D721Med (cell line): ENCODE results near the gene UROS.
A peak's percentile ranks its signal among the peaks of the same experiment; 100 is the strongest.

Source experiments
- DNase-seq: peaks from one replicate; pipeline ENCODE4 v3.0.0; 2011; ENCODE audit warnings: low spot score; ENCODE audit not compliant: insufficient read length
- FAIRE-seq: peaks from 2 replicates; lab custom pipeline; 2011; peaks lifted over from hg19 to GRCh38; lab: Jason Lieb, UNC
- TF ChIP-seq, protein P1 (sequence below): IDR thresholded peaks from 2 replicates; pipeline ENCODE4 v1.5.1; 2012; ENCODE audit warnings: mild to moderate bottlenecking, control low read depth; ENCODE audit not compliant: insufficient read depth; ENCODE audit errors: missing control alignments

The UROS gene

DNA sequence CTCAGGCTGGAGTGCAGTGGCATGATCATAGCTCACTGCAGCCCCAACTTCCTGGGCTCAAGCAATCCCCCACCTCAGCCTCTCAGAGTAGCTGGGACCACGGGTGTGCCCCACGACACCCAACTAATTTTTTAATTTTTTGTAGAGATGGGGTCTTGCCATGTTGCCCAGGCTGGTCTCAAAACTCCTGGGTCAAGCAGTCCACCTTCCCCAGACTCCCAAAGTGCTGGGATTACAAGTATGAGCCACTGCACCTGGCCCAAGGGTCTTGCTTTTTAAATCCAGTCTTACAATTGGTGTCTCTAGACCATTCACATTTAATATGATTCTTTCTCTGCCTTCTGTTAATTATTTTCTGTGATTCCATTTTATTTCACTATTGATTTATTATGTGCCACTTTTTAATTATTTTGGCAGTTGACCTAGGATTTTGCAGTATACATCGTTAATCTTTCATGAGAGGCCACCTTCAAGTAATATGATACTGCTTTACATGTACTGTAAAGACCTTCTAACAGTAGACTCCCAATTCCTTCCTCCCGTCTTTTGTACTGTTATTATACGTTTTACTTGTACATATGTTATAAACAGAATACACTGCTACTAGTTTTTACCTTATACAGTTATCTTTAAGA, 66.1 kb downstream of the UROS start:
- DNase-seq (no peak), FAIRE-seq (no peak)
- TF ChIP-seq, protein P1, sequence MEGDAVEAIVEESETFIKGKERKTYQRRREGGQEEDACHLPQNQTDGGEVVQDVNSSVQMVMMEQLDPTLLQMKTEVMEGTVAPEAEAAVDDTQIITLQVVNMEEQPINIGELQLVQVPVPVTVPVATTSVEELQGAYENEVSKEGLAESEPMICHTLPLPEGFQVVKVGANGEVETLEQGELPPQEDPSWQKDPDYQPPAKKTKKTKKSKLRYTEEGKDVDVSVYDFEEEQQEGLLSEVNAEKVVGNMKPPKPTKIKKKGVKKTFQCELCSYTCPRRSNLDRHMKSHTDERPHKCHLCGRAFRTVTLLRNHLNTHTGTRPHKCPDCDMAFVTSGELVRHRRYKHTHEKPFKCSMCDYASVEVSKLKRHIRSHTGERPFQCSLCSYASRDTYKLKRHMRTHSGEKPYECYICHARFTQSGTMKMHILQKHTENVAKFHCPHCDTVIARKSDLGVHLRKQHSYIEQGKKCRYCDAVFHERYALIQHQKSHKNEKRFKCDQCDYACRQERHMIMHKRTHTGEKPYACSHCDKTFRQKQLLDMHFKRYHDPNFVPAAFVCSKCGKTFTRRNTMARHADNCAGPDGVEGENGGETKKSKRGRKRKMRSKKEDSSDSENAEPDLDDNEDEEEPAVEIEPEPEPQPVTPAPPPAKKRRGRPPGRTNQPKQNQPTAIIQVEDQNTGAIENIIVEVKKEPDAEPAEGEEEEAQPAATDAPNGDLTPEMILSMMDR: no peak

DNA sequence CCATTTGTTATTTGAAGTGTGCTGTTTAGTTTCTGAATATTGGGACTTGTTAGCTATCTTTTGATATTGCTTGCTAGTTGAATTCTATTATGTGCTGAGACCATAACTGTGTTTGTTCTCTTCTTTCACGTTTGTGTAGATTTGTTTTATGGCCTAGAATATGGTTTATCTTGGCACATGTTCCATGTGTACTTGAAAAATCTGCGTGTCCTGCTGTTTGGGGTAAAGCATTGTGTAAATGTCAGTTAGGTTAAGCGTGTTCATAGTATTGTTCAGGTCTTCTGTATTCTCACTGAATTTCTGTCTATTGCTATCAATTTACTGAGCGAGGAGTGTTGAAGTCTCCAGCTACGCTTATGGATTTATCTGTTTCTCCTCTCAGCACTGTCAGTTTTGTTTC, 66.9 kb downstream of the UROS start:
- FAIRE-seq (no peak), DNase-seq (no peak)
- TF ChIP-seq, protein P1: no peak

DNA sequence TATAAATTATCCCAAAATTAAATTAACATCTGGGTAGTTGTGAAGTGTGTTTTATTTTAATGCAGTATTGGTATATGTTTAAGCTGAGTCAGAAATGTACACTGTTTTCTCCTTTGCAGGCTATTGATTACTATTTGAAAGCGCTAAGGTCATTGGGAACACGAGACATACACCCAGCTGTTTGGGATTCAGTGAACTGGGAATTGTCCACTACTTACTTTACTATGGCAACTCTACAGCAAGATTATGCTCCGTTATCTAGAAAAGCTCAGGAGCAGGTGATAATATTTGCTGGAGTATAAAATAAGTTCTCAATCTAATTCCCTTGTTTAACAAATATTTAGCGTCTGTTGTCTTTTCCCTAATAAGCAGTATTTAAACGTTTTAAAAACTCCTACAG, 75.6 kb downstream of the UROS start:
- no peak for DNase-seq
- TF ChIP-seq, protein P1: no peak
- no peak for FAIRE-seq

DNA sequence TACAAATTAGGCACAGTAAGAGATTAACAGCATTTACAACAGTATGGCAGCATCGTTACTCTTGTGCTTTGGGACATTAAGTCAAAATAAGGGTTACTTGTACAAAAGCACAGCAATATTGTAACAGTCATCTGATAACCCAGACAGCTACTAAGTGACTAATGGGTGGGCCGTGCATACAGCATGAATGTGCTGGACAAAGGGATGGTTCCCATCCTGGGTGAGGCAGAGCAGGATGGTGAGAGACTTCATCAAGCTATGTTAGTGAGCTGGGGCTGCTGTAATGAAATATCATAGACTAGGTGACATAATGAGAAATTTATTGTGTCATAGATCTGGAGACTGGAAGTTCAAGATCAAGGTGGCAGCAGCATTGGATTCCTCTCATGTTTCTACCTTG, 78.1 kb downstream of the UROS start:
- FAIRE-seq: no peak

DNA sequence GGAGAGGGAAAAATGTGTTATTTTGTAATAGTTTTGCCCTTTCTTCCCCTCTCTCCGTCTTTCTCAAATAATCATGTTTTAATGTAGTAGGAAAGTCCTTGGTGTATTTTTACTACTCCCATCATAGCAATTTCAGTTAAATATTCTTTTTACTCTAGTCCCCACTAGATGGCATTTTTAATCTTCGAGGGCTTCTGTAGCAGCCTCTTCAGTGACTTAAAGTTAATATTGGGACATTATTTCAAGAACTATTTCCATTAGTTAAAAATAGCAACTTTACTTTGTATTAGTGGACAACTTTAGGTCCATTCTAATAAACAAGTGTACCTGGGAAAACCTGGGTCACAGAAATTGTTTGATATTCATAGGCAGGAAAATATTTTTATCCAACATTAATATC, 80.6 kb downstream of the UROS start:
- FAIRE-seq (no peak), DNase-seq (no peak)
- TF ChIP-seq, protein P1: peak; percentile 27

More for the DNA sequence above, 78.1 kb downstream of the UROS start:
- DNase-seq: no peak
- TF ChIP-seq, protein P1: no peak

DNA sequence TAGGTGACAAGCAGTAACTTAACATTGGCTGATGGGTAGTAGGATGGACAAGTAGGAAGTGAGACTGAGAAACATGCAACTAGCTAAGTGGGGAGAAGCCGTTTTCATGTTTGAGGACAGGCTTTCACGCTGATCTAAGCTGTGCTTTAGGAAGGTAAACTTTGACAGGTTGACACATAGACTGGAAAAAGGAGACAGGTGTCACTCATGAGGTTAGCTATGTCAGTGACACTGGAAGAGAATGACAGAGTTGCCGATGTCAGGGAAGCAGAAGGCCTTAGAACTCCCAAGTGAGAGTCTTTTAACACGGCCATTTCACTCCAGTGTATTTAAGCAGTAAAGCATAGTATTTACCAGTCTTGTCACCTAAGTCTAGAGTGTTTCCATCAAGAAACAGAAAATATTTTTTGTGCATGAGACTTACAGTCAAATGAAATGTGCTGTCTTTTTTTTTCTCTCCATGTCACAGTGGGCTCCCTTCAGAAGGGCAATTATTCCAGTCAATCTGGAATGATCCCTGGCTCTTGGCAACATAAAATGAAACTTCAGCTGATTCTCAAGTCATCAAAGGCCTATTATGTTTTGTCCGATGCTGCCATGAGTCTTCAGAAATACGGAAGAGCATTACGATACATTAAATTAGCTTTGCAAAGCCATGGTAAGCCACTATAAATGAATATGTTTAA, 82.9 kb downstream of the UROS start:
- TF ChIP-seq, protein P1: no peak
- FAIRE-seq (no peak), DNase-seq (no peak)
